Thyroid gland (tissue), 4 donors: ENCODE results near the gene PPM1H. TPM values are rescaled to one million over a fixed set of nuclear protein-coding genes. Genes with fewer than 3 reads are reported as not detected.

Source experiments
- DNase-seq, 2 donors: peaks; one replicate each; pipeline ENCODE4 v3.0.0-alpha.2; 2019
- H3K27ac ChIP-seq, 3 donors: fragments of 200-600 bp; sonication (generic); 1 replicate in 2 of 3; 2 replicates in 1 of 3; pipeline ENCODE4 v1.5.1; 2016 to 2019; ENCODE audit warnings: mild to moderate bottlenecking in 1 of 3, moderate library complexity in 1 of 3
- H3K27me3 ChIP-seq: fragments of 200-600 bp; sonication (generic); one replicate; pipeline ENCODE4 v1.5.1; 2019
- H3K36me3 ChIP-seq, 2 donors: fragments of 200-600 bp; sonication (generic); one replicate each; pipeline ENCODE4 v1.5.1; 2016 to 2019
- H3K4me1 ChIP-seq, 2 donors: fragments of 200-600 bp; sonication (generic); one replicate each; pipeline ENCODE4 v1.5.1; 2017 to 2019
- H3K4me3 ChIP-seq, 3 donors: fragments of 200-600 bp; sonication (generic); replicated peaks in 1 of 3; 1 replicate in 2 of 3; 2 replicates in 1 of 3; pipeline ENCODE4 v1.5.1; 2016; ENCODE audit warnings: mild to moderate bottlenecking in 1 of 3
- H3K9me3 ChIP-seq: fragments of 200-600 bp; sonication (generic); one replicate; pipeline ENCODE4 v1.5.1; 2017
- CTCF ChIP-seq, 6 experiments: fragments of 200-600 bp in 3 of 6; fragments of 450-650 bp in 3 of 6; sonication (generic) in 3 of 6; IDR thresholded peaks; one replicate each; pipeline ENCODE4 v1.5.1; 2016 to 2019; ENCODE audit warnings: antibody characterized with exemption in 6 of 6, mild to moderate bottlenecking in 2 of 6, inconsistent platforms in 1 of 6, moderate library complexity in 1 of 6
- POLR2A ChIP-seq, 2 donors: fragments of 450-650 bp; IDR thresholded peaks; one replicate each; pipeline ENCODE4 v1.6.1; 2017; ENCODE audit warnings: antibody characterized with exemption in 2 of 2, mild to moderate bottlenecking in 2 of 2, moderate library complexity in 1 of 2
- WGBS, 2 donors: methylation state at CpG; one replicate each; pipeline ENCODE4 v1.1.5; 2017; 5-methylcytosine and 5-hydroxymethylcytosine counted together
- intact Hi-C: fragments of 100-400 bp; cut with DNase I; formaldehyde crosslinking; loops from one replicate; pipeline ENCODE4 v1.15.1; 2023
- total RNA-seq, 4 donors: library from RNA; depleted of rRNA; stranded (reverse); fragments of >200 nt; gene quantifications; one replicate each; pipeline ENCODE4 v1.2.3, GENCODE V29; 2016

PPM1H gene
- total RNA-seq, 4 donors from 2014 or later: 3.9 to 12.7 (median 9.0) TPM

- Histone ChIP-seq H3K9me3 (no peaks in the 10 kb centered on the region), H3K27ac (no peak overlapping the region)
- WGBS, 2 donors: 71 to 87% methylated on average over 4 of the region's 4 CpGs
Observed at GRCh38 chr12:62834406-62834805, 100.5 kb downstream of the PPM1H start.

GRCh38 chr12:62833634-62834033 is 101.3 kb downstream of the PPM1H start:
- TF ChIP-seq CTCF (IDR thresholded peaks at IDR 0.05) (no peak), POLR2A (IDR thresholded peaks at IDR 0.05) (no peak)
- Histone ChIP-seq H3K9me3 (no peaks in the 10 kb centered on the region), H3K4me3 (no peak overlapping the region), H3K27ac (no peak overlapping the region), H3K27me3 (no peaks in the 10 kb centered on the region), H3K36me3 (no peaks in the 10 kb centered on the region), H3K4me1 (no peaks in the 10 kb centered on the region)
- WGBS, 2 donors: 96 to 97% methylated on average over 6 of the region's 6 CpGs
- no peak for DNase-seq
- intact Hi-C loops: no loop called here

More at GRCh38 chr12:62834406-62834805, 100.5 kb downstream of the PPM1H start:
- intact Hi-C loops: no loop called here
- no peak for TF ChIP-seq POLR2A (IDR thresholded peaks at IDR 0.05)
- TF ChIP-seq CTCF (IDR thresholded peaks at IDR 0.05): no peak
- Histone ChIP-seq H3K4me3 (no peak overlapping the region), H3K36me3 (no peaks in the 10 kb centered on the region), H3K27me3 (no peaks in the 10 kb centered on the region), H3K4me1 (no peaks in the 10 kb centered on the region)
- no peak for DNase-seq

- no peak overlapping the region for H3K27ac ChIP-seq
- H3K27me3 ChIP-seq: no peaks in the 10 kb centered on the region
- no peaks in the 10 kb centered on the region for H3K36me3 ChIP-seq
- 80 to 91% methylated on average over 3 of the region's 3 CpGs for WGBS, 2 donors
- DNase-seq: no peak
- no peaks in the 10 kb centered on the region for H3K4me1 ChIP-seq
- no peak overlapping the region for H3K4me3 ChIP-seq
- H3K9me3 ChIP-seq: no peaks in the 10 kb centered on the region
- intact Hi-C loops: no loop called here
- TF ChIP-seq POLR2A (IDR thresholded peaks at IDR 0.05) (no peak), CTCF (IDR thresholded peaks at IDR 0.05) (no peak)
Observed at GRCh38 chr12:62832558-62832957, 102.4 kb downstream of the PPM1H start.

GRCh38 chr12:62832027-62832426 is 102.9 kb downstream of the PPM1H start:
- no peak overlapping the region for H3K27ac ChIP-seq
- H3K36me3 ChIP-seq: no peaks in the 10 kb centered on the region
- no peaks in the 10 kb centered on the region for H3K9me3 ChIP-seq
- H3K27me3 ChIP-seq: no peaks in the 10 kb centered on the region
- no peak overlapping the region for H3K4me3 ChIP-seq
- TF ChIP-seq POLR2A (IDR thresholded peaks at IDR 0.05) (no peak), CTCF (IDR thresholded peaks at IDR 0.05) (no peak)
- WGBS, 2 donors: 93 to 95% methylated on average over 7 of the region's 7 CpGs
- DNase-seq: no peak
- H3K4me1 ChIP-seq: no peaks in the 10 kb centered on the region
- intact Hi-C loops: no loop called here

GRCh38 chr12:62827855-62828254 is 107.1 kb downstream of the PPM1H start:
- Histone ChIP-seq H3K9me3 (no peaks in the 10 kb centered on the region), H3K4me3 (no peak overlapping the region), H3K36me3 (no peaks in the 10 kb centered on the region), H3K27ac (no peak overlapping the region), H3K4me1 (no peaks in the 10 kb centered on the region), H3K27me3 (no peaks in the 10 kb centered on the region)
- intact Hi-C loops: no loop called here
- WGBS, 2 donors: 88 to 94% methylated on average over 2 of the region's 2 CpGs
- TF ChIP-seq POLR2A (IDR thresholded peaks at IDR 0.05) (no peak), CTCF (IDR thresholded peaks at IDR 0.05) (no peak)
- no peak for DNase-seq
